T-helper 9 cell (primary cell): ENCODE measurements around the gene ZNF629.

Source experiments
- DNase-seq: peaks from one replicate; pipeline ENCODE4 v3.0.0-alpha.2; 2020

Gene ZNF629

DNA sequence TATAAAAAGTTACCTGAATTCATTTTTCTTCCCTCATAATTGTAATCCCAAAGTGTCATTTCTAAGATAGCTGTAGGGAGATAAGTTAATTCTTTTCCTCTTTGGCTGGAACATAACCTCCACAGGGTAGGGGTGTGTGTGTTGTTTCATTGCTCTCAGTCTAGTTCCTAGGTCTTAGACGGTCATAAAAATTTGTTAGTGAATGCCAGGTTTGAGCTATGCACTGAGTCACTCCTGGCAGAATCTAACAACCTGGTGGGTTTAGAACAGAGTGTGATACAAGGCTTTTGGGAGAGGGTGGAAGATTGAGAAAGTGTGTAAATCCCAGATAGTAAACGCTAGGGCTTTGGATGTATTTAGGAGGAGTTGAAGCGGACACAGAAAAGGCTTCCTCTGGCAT is 39.7 kb downstream of the ZNF629 start:
- no peak for DNase-seq

DNA sequence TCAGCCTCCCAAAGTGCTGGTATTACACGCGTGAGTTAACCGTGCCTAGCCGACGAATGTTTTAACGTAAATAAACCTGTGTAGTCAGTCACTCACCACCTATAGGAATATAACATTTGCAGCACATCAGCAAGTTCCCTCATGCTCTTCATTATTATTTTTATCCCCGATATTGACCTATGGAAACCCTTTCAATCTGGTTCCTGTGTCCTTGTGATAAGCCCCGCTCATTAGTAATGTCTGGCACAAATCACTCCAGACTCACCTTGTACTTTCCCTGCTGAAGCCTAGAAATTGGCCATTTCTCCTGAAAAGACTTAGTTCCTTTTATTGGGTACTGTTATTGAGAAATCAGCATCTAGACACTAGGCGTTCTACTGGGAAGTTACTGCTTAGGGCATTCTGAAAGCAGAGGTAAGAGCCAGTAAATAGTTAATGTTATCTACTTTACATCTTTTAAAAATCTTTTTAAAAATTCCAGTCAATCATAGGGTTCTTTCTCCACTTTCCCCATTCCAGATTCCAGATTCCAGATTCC is 40.3 kb downstream of the ZNF629 start:
- DNase-seq = no peak

GRCh38 chr16:30745082-30745481 is 41.9 kb downstream of the ZNF629 start:
- DNase-seq = no peak

- DNase-seq = no peak
Measured at GRCh38 chr16:30744183-30744582, 42.8 kb downstream of the ZNF629 start.

GRCh38 chr16:30743716-30744115 is 43.3 kb downstream of the ZNF629 start:
- DNase-seq = no peak

DNA sequence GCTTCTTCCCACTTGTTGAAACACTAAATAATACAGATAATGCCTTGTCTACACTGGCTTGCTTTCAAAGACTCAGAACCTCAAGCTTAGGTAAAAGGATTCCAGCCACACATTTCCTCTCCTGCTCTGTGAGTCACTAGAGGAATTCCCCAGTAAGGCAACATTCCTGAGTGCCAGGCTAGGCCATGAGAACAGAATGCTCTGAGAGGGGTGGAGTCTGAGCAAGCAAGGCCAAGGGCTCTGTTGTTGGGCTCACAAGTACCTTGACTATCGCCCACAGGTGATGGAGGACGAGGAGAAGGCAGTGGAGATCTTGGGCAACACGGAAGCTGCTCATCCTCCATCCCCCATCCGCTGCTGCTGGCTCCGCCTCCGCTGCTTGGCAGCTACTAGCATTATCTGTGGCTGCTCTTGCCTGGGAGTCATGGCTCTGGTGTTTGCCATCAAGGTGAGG is 45.5 kb downstream of the ZNF629 start:
- no peak for DNase-seq

GRCh38 chr16:30740364-30741251 is 46.4 kb downstream of the ZNF629 start:
- no peak for DNase-seq

DNA sequence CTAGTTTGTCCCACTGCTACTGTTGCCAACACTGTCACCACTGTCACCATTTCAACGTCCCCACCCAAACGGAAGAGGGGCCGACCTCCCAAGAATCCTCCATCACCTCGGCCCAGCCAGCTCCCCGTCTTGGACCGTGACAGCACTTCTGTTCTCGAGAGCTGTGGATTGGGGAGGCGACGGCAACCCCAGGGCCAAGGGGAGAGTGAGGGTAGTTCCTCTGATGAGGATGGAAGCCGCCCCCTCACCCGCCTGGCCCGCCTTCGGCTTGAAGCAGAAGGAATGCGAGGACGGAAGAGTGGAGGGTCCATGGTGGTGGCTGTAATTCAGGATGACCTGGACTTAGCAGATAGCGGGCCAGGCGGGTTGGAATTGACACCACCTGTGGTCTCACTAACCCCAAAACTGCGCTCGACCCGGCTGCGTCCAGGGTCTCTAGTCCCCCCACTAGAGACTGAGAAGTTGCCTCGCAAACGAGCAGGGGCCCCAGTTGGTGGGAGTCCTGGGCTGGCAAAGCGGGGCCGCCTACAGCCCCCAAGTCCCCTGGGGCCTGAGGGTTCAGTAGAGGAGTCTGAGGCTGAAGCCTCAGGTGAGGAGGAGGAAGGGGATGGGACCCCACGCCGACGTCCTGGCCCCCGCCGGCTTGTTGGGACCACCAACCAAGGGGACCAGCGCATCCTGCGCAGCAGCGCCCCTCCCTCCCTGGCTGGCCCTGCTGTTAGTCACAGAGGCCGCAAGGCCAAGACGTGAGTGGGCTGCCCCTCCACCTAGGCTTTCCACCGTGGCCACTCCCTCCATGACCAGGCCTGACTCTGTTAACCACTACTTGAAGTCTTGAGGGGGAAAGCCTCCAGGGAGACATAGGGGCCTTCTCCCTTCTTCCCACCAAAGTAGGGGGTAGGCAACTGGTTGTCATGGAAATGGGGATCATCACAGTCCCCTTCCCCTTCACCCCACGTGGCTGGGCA is 47.7 kb downstream of the ZNF629 start:
- no peak for DNase-seq

DNA sequence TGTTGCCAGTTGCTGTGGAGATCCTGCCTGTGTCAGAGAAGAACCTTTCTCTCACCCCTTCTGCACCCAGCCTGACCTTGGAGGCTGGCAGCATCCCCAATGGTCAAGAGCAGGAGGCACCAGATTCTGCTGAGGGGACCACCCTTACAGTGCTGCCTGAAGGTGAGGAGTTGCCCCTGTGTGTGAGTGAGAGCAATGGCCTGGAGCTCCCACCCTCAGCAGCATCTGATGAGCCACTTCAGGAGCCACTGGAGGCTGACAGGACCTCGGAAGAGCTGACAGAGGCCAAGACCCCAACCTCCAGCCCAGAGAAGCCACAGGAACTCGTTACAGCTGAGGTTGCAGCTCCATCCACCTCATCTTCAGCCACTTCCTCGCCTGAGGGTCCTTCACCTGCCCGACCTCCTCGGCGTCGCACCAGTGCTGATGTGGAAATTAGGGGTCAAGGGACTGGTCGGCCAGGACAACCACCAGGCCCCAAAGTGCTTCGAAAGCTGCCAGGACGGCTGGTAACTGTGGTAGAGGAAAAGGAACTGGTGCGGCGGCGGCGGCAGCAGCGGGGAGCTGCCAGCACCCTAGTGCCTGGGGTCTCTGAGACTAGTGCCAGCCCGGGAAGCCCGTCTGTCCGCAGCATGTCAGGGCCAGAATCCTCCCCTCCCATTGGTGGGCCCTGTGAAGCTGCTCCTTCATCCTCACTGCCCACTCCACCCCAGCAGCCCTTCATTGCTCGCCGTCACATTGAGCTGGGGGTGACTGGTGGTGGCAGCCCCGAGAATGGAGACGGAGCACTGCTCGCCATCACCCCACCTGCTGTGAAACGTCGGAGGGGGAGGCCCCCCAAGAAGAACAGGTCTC is 49.0 kb downstream of the ZNF629 start:
- no peak for DNase-seq

DNA sequence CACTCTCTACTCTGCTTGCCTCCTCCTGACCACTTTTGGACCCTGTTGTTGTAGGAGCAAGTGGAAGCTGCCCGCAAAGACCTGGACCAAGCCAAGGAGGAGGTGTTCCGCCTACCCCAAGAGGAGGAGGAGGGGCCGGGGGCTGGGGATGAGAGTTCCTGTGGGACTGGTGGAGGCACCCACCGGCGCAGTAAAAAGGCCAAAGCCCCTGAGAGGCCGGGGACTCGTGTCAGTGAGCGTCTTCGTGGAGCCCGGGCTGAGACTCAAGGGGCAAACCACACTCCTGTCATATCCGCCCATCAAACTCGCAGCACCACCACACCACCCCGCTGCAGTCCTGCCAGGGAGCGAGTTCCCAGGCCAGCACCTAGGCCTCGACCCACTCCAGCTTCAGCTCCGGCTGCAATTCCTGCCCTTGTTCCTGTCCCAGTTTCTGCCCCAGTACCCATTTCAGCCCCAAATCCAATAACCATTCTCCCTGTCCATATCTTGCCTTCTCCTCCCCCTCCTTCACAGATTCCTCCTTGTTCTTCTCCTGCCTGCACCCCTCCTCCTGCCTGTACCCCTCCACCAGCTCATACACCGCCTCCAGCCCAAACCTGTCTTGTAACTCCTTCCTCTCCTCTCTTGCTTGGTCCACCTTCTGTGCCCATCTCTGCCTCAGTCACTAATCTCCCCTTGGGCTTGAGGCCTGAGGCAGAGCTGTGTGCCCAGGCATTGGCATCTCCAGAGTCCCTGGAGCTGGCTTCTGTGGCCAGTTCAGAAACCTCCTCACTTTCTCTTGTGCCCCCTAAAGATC is 49.8 kb downstream of the ZNF629 start:
- no peak for DNase-seq

- no peak for DNase-seq
Measured at GRCh38 chr16:30731411-30731810, 55.6 kb downstream of the ZNF629 start.

DNA sequence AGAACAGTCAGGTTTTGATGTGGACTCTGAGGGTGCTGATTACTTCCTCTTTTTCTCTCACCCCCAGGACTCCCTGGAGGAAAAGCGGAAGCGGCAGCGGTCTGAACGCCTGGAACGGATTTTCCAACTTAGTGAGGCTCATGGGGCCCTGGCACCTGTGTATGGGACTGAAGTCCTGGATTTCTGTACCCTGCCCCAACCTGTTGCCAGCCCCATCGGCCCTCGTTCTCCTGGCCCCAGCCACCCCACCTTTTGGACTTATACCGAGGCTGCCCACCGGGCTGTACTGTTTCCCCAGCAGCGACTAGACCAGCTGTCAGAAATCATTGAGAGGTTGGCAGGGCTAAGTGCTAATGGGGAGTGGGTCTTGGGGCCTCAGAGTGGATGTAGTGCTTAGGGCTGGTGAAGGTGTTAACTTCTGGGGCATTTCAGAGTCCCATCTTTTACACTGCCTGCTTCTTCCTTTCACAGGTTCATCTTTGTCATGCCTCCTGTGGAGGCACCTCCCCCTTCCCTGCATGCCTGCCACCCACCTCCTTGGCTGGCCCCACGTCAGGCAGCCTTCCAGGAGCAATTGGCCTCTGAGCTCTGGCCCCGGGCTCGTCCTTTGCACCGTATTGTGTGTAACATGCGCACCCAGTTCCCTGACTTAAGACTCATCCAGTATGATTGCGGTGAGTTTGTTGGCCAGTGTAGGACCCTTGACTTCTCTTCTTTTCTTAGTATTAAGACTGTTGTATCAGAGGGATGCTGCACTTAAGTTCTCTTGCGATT is 57.9 kb downstream of the ZNF629 start:
- no peak for DNase-seq
